ENCODE results near the gene TMTC2.

GRCh38 chr12:82910246-82910893 is 223.7 kb downstream of the TMTC2 start:
- TF ChIP-seq CTCF (IDR thresholded peaks at IDR 0.05) (no peak), EZH2 (IDR thresholded peaks at IDR 0.05; ENCODE audit: borderline replicate concordance, insufficient read depth, low read depth, low read length, poor library complexity, severe bottlenecking) (no peak)

Data from B cell (primary cell).